NCI-H524 (cell line): ENCODE measurements around the gene WASF1.
"Not testable (repeated sequence)": the region's sequence is repeated elsewhere in the genome, so short reads cannot be mapped to it uniquely, and the experiment has no call there.

Source experiments
- DNase-seq, 2 experiments: peaks; one replicate each; lab custom pipeline; 2025; lab: John Stamatoyannopoulos, UW

Gene WASF1

DNA sequence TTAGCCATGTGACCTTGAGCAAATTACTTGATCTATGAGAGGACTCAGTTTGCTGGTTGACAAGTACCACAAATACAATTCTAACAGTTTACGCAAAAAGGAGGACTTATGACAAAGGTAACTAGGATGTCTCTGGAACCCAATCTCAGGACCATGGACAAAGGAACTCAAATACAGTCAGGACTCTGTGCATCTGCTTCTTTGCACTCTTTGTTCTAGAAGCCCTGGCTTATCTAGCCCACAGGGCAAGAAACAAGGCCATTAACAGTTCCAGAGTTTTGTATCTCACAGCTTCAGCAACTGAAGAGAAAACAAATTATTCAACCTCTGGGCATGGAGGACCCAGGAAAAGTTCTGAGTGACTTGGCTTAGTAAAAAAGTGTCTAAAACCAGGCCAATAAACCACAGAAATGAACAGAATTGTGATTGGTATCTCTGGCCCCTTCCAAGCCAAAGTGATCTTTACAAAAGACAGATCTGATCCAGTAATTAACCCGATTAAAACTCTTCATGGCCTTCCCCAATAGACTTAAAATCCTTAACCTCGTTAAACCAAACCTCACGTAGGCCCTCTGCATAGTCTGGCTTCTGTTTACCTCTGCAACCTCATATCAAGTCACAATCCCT lies 5.9 kb downstream of the WASF1 start:
- no peak for DNase-seq

DNA sequence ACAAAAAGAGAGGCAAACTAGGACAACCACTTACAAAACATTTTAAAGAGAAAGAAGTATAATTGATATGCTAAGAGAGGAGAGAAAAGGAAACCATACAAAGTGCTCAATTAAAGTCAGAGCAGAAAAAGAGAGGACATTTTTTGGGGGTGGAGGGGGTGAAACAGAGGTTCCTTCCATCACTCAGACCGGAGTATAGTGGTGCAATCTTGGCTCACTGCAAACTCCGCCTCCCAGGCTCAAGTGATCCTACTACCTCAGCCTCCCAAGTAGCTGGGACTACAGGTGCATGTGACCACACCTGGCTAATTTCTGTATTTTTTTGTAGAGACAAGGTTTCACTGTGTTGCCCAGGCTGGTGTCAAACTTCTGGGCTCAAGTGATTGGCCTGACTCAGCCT lies 9.4 kb downstream of the WASF1 start:
- DNase-seq = no peak

DNA sequence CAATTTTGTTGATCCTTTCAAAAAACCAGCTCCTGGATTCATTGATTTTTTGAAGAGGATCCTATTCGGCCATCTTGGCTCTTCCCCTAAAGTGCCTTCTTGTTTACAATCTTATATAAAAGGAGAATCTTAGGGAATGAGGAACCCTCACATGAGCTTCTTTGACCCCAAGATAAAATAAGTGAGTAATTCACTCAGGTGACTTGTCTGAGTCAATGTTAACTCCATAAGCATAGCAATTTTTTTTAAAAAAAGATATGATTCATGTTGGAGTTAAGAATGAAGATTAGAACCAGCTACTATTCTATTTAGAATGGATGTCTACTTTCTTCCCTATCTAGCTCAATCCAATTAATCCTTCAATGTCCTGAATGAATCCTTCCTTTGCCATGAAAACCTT lies 21.0 kb downstream of the WASF1 start:
- no peak for DNase-seq

DNA sequence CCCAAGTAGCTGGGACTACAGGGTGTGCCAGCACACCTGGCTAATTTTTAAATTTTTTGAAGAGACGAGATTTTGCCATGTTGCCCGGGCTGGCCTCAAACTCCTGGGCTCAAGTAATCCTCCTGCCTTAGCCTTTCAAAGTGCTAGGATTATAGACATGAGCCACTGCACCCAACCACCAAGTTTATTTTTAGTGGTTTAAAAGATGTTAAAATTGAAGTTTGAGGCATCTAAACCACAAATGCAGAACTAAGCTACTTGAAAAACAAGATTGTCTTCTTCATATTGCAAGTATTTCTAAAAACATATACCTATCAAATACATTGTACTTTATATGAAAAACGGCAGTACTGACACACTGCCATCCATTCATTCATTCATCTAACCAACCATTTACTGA lies 31.6 kb downstream of the WASF1 start:
- DNase-seq = no peak

DNA sequence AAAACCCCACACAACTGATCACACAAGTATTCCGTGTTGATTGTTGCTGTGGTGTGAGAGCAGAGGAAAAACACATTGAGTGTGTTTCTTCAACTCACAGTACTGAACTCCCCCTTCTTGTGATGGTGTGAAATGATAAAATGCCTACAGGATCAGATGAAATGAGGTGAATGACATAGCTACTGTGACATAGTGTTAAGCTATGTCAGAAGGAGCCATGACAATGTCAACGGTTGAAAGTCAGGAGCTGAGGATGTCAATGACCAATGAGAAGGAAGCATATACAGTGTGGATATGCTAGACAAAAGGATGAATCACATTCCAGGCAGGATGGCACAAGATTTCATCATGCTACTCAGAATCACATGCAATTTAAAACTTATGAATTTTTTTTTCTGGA lies 38.8 kb downstream of the WASF1 start:
- no peak for DNase-seq

DNA sequence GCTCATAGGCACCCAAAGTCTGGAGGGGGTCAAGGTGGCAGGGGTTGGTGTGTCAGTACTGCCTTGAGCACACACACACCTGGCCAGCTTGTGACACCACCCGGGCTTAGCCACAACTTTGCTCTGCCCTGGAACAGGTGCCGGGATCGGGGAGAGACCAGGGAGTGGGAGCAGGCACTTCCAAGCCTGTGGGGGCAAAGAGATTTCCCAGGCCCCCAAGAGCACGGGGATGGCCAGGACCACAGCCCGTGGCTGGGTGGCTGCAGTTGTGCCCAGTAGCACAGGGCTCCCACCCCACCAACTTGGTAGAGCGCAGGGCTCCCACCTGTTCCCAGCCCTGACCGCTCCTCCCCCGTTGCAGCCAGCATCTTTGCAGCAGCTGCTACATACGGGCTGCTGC lies 40.4 kb downstream of the WASF1 start:
- no peak for DNase-seq

DNA sequence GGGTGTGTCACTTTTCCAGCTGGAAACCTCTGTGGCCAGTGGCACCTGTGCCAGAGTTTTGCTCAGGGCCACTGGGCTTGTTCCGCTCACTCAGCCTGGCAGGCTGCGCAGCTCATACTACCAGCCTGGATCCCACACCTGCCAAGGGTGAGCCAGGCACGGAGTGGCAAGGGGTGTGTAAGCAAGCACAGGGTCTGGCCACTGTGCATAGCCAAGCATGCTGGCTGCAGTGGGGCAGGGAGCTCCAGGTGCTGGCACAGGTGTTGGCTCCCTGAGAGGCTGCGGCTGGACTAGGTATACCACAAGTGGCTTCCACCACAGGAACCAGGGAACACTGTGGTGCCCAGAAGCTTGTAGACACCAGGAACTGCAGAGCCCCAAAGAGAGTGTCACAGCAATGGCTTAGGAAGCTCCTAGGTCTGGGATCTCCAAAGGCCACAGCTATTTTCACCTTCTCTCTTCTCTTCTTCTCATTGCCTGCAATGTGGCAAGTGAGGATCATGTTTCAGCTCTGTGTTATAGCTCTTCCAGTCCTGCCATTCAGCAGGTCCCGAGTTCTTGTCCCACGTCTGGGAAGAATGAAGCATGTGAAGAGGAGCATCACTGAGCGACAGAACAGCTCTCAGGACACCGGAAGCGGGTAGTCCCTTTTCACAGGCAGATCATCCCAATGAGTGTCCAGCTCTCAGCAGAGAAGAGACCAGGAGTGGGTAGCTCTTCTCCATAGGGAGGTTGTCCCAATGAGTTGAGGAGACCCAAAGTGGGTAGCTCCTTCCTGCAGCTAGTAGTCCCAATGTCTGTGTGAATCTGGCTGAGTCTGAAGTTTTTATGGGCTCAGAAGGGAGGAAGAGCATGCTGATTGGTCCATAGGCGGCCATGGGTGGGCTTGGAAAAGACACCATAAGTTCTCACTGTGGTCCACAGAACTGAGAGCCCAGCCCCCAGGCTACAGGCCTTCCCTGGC lies 41.3 kb downstream of the WASF1 start:
- DNase-seq = no peak

DNA sequence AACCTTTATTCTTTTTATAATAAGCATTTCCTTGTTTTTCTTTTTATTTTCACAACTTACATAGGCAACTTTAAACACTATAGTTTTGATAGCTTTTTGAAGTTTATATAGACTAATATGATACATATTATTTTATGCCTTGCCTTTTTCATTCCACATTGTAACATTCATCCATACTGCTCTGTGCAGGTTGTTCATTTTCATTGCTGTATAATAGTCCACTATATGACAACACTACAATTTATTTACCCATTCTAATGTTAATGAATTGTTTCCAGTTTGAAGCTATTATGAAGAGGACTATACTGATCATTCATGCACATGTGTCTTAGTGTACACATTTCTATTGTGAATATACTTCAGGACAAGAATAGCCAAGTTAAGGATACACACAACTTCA lies 49.1 kb downstream of the WASF1 start:
- no peak for DNase-seq

DNA sequence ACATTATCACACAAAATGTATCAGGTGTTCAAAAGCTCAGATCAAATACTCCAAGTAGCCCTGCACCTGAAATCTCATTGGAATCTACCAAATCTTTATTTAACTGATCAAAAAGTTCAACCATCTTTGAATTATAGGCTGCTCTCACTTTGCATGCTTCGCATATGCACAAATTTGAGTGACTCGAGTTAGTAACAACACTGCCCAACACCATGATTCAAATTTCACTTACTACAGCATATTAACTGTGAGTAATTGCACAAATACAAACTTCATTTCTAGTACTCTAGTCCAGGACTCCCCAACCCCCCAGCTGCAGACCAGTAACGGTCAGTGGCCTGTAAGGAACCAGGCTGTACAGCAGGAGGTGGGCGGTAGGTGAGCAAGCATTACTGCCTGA lies 51.1 kb downstream of the WASF1 start:
- DNase-seq = no peak

DNA sequence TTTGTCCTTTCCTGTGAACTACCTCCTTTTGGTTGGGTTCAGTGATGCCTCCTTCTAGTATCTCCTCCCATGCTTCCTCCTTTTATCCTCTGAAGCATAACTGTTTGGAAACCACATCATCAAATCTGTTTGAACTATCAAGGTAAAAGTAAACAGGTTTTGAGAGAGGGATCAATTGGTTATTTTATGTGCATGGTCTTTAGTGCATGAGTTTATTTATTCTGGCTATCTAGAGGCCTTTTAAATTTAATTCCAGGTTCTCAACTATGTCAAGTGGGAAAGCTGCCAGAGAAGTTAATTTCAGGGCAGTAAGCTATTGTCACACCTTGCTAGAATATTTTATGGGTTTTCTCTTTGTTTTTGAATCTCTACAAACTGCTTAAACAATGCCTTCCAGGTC lies 54.1 kb downstream of the WASF1 start:
- no peak for DNase-seq

DNA sequence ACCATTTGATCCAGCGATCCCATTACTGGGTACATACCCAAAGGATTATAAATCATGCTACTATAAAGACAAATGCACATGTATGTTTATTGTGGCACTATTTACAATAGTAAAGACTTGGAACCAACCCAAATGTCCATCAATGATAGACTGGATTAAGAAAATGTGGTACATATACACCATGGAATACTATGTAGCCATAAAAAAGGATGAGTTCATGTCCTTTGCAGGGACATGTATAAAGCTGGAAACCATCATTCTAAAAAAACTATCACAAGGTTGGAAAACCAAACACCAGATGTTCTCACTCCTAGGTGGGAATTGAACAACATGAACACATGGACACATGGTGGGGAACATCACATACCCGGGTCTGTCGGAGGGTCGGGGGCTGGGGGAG lies 57.8 kb downstream of the WASF1 start:
- not testable (repeated sequence) for DNase-seq

DNA sequence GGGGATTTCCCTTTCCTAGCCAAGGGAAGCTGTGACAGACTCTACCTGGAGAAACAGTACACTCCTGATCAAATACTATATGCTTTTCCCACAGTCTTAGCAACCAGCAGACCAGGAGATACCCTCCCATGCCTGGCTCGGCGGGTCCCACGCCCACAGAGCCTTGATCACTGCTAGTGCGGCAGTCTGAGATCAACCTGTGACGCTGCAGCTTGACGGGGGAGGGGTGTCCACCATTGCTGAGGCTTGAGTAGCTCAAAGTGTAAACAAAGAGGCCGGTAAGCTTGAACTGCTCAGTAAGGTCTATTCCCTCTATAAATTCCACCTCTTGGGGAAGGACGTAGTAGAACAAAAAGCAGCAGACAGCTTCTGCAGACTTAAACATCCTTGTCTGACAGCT lies 63.2 kb downstream of the WASF1 start:
- no peak for DNase-seq

DNA sequence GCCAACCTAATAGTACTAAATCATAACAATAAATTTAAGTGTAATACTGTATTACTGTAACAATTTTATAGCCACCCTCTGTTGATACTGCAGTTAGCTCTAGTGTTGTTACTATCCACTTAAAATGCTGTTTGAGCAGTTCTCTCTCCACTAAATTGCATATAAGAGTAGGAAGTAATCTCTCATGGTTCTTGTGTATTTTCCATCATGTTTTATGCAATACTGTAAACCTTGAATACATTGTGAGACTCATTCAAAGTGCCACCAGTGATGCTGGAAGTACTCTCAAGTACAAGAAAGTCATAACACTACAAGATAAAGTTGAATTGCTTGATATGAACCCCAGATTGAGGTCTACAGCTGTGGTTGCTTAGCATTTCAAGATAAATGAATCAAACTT lies 65.5 kb downstream of the WASF1 start:
- no peak for DNase-seq

DNA sequence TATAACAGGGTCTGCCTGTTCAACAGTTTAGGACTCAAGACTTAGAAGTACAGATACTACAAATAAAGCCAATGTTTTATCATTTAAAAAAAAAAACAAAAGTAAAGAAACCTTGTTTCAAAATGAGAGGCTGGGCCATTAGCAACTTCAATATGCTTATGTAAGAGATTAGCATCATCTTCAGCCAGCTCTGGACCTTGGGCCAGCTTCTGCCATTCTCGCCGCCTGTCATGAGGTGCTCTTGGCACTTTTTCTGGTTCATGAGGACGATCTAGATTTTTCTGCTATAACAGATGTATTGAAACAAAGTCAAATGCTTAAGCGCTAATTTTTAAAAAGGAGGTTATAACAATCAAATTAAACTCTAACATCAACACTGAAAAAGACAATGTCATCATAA lies 74.2 kb downstream of the WASF1 start:
- no peak for DNase-seq

DNA sequence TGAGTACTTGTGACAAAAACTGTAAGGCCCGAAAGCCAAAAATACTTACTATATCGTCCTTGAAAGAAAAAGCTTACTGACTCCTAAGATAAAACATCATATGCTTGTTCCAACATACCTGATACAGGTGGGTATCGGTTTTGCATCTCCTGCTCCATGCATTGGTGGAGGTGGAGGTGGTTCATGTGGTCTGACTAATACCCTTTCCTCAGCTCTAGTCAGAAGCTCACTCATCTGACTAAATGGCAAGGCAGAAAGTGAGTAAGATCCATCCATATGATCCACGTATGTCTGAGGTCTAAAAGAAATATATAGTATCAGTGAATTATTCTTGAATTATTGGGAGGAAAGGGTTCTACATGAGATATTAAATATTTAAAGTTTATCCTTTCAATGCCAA lies 76.2 kb downstream of the WASF1 start:
- DNase-seq = no peak

DNA sequence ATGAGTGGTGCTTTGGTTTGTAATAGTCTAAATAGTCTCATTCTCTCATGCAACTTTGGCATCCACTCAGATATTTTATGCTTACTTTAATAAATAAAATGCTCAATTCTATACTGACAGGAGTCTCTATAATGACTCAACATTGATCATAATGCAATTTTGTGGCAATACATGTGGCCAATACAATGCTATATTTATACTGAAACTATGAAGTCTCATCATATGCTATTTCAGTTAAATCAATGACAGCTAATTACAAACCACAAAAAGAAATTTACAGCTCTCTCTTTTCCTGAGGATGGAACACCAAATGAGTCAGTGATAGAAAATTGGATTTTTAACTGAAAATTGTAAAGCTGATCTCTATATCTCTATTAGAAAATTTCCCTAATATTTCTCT lies 77.1 kb downstream of the WASF1 start:
- DNase-seq = no peak

DNA sequence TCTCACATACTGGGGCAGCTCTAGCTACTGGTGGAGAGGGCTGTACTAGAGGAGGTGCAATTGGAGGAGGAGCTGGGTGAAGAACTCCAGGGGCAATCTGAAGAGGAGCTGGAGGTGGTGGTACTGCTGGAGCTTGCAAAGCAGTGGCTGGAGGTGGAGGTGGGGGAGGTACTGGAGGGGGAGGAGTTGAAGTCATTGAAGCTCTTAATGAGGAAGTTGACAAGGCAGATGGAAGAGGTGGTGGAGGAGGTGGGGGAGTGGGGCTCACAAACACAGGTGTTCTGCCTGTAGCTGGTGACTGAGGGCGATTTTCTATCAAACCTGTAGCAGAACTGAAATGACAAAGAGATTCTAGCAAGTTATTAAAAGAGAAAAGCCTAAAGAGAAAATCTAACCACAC lies 77.6 kb downstream of the WASF1 start:
- DNase-seq = no peak

DNA sequence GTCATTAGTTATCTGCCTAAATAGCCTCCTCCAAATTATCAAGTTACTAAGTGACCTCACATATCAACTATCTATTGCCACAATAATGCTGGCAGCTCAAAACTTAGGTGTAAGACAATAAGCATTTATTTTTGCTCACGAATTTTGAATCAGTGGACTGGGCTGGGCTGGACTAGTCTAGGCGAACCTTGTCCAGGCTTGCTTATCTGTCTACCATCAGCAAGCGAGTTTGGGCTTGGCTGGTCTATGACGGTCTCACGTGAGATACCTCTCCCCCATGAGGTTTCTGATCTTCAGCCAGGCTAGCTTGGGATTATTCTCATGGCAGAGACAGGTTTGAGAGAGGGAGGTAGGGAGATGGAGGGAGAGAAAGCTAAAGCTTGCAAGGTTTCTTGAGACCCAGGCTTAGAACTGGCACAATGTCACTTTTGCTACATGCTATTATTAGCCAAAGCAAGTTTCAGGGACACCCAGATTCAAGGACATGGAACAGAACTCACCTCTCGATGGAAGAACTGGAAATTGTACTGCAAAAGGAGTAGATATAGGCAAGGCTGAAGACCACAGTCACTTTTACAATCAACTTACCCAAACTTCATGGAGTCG lies 80.9 kb downstream of the WASF1 start:
- no peak for DNase-seq

DNA sequence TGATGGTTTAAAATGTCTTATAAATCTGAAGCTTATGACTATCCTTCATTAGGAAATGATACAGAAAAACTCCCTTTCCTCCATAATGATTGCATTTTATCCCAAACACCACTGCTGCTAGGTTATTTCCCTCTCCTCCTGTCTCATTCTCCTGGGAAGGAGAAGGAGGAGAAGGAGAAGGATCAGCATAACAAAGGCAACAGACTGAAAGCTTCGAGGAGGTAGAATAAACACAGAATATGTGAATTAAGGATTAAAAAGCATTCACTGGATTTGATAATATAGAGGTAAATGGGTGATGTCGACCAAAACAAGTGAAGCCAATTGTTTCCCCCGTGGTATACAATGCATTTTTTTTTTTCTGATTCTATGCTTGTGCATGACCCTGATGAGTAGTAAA lies 82.0 kb downstream of the WASF1 start:
- no peak for DNase-seq

DNA sequence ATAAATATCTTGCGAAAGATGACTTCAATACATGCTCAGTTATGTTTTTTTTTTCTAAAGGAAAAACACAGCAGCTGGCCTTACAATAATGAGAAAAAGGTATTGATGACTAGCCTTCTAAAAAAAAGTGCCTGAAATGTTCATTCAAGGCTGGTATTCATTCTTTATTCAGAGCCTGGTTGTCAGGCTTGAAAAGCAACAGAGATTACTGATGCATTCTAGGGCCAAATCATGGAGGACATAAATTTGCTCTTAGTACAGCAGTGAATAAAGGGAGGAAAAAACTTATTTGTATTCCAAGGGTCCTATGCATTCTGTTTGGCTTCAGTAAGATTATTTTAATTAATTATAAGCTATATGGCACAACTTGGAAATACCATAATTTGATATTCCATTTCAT lies 83.5 kb downstream of the WASF1 start:
- no peak for DNase-seq

DNA sequence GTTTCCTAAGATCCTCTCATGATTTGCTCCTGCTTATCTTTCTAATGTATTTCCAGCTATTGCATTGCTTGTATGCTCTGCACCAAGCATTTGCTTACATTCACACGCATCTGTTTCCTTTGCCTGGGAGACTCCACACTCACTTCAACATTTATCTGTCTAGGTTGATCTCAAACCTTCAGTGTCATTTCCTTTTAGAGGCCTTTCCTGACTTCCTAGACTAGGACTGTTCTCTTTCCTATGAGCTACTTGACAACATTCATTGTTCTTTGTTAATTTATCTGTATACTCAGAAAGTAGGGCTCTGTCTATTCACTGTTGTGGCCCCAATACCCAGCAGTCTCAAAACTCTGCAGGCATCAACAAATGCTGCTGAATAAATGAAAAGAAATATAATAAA lies 84.4 kb downstream of the WASF1 start:
- no peak for DNase-seq

DNA sequence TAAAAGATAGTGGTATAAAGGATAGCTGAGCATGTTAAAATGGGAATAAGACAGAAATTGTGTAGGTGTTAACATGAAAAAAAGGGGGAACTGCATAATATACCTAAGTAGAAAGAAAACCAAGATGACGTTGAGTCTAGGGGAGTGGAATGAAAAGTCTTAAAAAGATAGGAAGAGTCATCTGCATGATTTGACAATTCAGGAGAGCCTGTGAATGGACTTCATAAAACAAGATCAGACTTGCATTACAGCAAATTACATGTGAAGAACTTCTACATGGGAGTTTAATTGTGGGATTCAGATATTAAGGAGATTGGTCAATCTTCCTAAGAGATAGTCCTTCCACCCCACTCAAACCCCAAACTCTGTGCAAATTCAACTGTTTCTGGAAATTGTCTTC lies 85.5 kb downstream of the WASF1 start:
- DNase-seq = no peak

DNA sequence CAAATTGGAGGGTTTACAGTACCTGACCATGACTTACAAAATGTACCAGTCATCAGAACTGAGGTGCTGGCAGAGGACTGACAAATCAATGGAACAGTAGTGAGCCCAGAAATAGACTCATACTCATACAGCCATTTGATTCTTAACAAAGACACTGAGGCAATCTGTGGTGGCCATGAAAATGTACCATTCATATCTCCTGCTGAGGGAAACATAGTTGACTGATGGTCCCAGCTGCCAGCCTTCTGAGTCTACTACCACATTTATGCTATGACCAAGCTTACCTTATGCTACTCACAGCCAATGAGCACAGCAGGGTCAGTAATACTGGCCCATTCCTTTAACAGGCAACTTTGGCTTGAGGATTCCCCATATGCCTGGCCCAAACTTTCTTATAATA lies 88.6 kb downstream of the WASF1 start:
- no peak for DNase-seq
